ENCODE measurements around the gene POLR2A.

Gene POLR2A

DNA sequence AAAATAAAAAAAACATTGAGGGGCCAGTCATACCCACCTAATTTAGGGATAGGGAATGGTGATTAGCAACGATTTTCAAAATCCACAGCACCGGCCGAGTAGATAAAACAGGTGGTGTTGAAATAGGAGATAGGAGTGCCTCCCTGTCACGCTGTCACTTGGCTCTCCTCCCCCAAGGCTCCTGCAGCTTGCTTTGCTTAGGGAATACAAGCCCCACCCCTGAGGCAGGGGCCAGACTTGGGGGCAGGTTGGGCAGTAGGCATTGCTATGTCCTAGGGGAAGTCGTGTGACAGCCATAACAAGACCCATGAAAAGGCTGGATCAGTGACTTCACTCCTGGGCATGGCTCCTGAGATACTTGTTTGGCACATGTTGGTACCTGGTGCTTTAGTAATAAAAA, 25.8 kb downstream of the POLR2A start:
- no peak for DNase-seq

DNA sequence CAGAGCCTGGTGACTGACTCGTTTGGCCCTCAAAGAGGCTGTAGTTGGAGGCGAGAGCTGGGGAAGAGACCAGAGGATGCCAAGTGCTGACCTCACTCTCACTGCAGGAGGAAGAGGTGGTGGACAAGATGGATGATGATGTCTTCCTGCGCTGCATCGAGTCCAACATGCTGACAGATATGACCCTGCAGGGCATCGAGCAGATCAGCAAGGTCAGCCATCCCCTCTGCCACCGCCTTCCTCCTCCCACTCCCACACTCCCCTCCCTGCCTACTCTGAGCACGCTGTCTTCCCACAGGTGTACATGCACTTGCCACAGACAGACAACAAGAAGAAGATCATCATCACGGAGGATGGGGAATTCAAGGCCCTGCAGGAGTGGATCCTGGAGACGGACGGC, 26.9 kb downstream of the POLR2A start:
- no peak for DNase-seq

DNA sequence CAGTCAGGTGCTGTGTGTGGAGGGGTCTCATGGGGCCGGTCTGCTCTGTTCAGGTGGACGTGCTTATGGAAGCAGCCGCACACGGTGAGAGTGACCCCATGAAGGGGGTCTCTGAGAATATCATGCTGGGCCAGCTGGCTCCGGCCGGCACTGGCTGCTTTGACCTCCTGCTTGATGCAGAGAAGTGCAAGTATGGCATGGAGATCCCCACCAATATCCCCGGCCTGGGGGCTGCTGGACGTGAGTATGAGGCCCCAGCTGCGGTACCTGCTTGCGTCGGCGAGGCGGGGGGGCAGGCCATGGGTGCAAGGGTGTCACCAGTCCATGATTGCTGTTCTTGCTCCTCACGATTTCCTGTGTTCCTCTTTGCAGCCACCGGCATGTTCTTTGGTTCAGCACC, 27.9 kb downstream of the POLR2A start:
- DNase-seq: no peak

DNA sequence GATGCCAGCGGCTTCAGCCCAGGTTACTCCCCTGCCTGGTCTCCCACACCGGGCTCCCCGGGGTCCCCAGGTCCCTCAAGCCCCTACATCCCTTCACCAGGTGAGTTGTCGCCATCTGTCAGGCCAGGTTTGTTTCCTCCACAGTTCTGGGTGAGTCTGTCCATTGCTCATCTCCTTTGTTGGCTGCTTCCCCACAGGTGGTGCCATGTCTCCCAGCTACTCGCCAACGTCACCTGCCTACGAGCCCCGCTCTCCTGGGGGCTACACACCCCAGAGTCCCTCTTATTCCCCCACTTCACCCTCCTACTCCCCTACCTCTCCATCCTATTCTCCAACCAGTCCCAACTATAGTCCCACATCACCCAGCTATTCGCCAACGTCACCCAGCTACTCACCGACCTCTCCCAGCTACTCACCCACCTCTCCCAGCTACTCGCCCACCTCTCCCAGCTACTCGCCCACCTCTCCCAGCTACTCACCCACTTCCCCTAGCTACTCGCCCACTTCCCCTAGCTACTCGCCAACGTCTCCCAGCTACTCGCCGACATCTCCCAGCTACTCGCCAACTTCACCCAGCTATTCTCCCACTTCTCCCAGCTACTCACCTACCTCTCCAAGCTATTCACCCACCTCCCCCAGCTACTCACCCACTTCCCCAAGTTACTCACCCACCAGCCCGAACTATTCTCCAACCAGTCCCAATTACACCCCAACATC, 28.8 kb downstream of the POLR2A start:
- no peak for DNase-seq

DNA sequence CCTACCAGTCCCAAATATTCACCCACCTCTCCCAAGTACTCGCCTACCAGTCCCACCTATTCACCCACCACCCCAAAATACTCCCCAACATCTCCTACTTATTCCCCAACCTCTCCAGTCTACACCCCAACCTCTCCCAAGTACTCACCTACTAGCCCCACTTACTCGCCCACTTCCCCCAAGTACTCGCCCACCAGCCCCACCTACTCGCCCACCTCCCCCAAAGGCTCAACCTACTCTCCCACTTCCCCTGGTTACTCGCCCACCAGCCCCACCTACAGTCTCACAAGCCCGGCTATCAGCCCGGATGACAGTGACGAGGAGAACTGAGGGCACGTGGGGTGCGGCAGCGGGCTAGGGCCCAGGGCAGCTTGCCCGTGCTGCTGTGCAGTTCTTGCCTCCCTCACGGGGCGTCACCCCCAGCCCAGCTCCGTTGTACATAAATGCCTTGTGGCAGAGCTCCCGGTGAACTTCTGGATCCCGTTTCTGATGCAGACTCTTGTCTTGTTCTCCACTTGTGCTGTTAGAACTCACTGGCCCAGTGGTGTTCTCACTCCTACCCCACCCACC, 29.8 kb downstream of the POLR2A start:
- no peak for DNase-seq

DNA sequence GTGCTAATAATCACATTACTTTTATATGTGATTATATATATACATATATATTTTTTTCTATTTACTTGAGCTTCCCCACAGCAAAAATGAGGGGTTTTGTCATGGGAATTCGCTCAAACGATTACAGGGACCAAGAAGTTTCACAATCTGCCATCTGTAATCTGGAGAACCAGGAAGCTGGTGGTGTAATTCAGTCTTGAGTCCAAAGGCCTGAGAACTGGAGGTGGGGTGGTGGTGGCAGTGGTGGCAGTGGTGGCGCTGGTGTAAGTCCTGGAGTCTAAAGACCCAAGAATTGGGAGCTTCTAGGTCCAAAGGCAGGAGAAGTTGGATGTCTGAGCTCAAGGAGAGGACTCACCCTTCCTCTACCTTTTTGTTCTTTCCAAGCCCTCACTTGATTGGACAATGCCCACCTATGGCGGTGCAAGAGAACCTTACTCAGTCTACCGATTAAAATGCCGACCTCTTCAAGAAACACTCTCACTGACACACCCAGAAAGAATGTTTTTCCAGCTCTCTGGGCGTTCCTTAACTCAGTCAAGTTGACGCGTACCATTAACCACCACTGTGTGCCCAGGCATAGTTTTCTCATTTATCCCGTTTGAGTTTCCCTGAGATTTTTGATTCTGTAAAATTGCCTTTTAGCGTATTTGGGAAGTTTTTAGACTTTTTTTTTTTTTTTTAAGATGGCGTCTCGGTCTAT, 31.9 kb downstream of the POLR2A start:
- DNase-seq: no peak

DNA sequence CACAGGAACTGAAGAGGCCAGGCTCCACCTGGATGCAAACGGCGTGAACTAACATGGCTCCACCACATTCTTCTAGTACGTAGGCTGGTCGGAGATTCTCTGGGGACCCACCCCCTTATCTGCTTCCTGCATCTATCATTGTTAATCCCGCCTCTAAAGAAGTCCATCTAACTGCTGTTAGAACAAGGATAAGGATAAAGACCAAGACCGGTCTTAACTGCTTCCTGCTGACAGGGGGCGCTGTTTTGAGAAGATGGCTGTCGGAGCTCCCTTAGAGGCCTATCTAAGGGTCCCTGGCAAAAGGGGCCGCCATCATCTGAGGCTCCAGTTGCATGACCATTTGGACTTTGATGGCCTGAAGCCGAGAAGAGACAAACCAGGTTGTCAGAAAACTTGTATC, 38.9 kb downstream of the POLR2A start:
- DNase-seq: no peak

DNA sequence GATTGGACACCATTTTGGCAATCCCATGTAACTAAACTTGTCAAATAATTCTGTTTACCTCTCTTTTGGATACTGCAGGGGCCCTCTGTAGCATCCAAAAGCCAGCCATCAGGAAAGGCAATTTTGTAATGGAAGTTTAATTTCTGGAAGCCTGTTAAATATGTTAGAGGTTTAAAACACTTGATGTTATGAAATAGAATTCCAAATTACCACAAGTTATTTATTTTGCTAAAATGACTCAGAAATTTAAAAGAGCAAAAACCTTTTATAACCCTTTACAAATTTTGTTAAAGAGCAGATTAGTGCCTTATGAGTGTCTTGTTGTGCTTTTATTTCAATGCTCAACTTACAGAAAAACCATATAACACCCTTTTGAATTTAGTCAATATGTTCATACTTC, 44.7 kb downstream of the POLR2A start:
- no peak for DNase-seq

DNA sequence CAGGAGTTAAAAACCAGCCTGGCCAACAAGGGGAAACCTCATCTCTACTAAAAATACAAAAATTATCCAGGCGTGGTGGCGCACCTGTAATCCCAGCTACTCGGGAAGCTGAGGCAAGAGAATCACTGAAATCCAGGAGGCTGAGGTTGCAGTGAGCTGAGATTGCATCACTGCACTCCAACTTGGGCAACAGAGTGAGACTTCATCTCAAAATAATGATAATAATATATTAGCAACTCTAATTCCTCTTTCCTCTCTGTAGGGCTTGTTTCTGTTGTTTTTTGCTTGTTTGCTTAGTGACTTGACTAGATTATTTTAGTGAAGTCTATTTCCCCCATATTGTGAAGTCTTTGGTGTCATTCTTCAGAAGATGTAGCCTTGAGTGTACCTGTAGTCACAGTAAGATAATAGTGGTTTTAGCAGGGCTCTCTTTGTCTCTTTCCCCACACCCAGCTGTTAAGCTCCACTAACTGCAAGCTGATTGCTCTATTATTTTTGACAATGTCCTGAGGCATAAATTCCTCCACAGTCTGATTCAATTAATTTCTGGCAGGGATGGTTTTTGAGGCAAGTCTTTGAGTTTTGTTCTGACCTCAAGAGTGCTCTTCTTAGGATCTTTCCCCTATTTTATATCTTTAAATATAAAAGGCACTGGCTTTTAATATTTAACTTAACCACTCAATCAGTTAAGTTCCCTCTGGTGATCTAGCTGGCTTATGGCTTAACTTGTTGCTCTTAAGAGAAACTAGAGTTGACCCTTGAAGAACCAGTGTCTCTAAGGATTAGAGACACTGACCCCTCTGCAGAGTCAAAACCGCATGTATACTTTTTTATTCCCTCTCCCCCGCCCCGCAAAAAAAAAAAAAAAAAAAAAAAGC, 46.1 kb downstream of the POLR2A start:
- no peak for DNase-seq

DNA sequence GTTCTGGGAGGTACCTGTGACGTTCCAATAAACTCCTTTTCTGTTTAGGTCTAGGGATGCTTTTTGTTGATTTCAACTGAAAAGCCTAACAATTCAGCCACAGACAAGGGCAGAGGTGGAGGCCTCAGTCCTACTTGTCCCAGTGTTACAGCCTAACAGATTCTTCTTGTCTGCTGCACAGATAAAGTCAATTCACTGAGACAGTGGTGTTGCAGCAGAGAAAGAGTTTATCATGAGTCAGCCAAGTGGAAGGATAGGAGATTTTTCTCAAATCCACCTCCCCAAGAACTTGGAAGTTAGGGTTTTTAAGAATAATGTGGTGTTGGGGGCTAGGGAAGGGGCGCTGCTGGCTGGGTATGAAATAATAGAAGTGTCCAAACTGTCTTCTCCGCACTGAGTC, 53.9 kb downstream of the POLR2A start:
- DNase-seq: no peak

DNA sequence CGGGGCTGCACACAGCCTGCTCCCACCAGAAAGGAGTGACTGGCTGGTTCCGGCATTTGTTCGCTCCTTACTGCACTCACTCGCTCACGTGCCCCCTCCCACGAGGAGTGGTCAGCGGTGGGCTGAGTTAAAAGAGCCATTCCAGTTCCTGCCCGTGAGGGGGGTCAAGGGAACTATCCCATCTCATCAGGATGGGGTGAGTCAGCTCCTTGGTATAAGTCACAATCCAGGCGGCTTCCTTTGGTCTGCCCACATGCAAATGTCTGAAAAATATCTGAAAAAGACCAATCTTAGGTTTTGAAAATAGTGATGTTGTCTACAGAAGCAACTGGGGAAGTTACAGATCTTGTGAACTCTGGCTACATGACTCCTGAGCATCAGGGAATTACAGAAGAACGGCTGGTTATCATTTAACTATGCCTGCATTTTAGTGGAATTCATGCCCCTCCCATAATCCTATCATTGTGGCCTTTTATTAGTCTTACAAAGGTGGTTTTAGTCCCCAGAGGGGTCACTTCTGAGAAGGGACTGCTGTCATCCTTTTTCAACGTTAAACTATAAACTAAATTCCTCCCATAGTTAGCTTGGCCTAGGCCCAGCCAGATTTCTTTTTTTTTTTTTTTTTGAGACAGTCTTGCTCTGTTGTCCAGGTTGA, 54.9 kb downstream of the POLR2A start:
- DNase-seq: no peak

DNA sequence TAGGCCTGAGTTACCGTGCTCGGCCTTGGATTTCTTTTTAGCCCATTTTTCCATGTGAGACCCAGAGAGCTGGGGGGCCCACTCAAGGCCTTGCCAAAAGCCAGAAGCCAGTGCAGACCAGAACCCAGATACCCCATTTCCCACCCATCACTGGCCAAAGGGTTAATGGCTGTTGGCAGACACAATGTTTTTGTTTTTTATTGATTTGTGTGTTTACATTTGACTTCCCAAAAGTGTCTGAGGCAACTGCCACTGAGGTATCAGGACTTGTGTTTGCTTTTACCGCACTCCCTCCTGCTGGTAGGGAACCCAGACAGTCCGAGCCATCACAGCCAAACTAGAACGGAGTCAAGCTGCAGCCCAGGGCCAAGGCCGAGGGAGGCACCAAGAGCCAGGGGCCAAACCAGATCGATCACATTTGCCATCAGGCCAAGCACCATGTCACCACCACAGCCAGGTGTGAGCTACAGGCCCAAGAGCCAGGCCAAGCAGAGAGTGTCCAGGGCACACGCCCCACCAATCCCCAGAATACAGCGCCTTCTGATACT, 57.0 kb downstream of the POLR2A start:
- no peak for DNase-seq

DNA sequence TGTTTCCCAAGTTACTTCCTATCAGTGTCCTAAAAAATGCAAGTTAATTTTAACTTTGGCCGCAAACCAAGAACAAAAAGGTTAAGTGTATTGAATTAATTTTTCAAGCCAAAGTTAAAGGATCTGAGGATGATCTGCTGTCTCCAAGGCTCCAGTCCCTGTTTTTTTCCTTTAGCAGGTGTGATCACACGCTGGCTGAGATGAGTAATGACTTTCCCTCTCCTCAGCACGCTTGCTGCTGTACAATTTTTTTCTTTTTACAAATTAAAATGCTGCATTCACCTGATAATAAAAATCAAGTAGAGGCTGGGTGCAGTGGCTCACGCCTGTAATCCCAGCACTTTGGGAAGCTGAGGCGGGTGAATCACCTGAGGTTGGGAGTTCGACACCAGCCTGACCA, 60.7 kb downstream of the POLR2A start:
- no peak for DNase-seq

DNA sequence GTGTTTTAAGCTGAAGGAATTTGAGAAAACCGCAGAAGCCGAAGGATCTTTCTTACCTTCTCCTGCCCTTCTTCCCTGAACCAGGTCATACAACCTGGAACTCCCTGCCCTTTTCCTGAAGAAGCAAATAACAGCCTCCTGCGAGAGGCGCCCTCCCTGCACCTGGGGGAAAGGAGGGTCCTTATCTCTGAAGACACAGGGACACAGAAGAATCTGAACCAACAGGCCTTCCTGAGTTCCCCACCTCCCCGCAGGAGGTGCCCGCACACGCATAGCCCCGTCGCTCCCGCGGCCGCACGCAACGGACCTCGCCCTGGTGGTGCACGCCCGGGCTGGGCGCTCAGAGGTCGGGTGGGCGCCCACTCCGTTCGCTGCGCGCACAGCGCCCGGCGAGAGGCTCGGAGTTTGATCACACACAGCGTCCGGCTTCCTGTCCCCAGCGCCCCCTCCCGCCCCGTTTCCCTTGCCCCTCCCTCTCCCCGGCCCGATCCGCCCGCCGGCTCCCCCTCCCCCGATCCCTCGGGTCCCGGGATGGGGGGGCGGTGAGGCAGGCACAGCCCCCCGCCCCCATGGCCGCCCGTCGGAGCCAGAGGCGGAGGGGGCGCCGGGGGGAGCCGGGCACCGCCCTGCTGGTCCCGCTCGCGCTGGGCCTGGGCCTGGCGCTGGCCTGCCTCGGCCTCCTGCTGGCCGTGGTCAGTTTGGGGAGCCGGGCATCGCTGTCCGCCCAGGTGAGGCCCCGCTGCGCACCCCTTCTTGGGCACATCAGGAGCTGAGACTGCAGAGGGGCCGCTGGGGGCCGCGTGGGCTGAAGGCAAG, 64.6 kb downstream of the POLR2A start, which contains the start of gene TNFSF12:
TSS of gene TNFSF12 (plus strand) at position 474 of the 816 bp plus-strand sequence. CDS start at position 570, 96 bp downstream.
- no peak for DNase-seq

All from NCI-H1694 (cell line).